Transverse colon (tissue), 4 donors: ENCODE data around the gene SLC35B4.

Experiments used
- CTCF ChIP-seq, 5 experiments: fragments of 200-600 bp in 3 of 5; fragments of 450-650 bp in 2 of 5; sonication (generic) in 3 of 5; IDR thresholded peaks; 1 replicate in 2 of 5; 2 replicates in 3 of 5; pipeline ENCODE4 v1.5.1; 2016 to 2017; ENCODE audit warnings: antibody characterized with exemption in 5 of 5, inconsistent platforms in 3 of 5, mild to moderate bottlenecking in 2 of 5, moderate library complexity in 1 of 5
- EP300 ChIP-seq: sonication (generic); formaldehyde crosslinking; IDR thresholded peaks from one replicate; pipeline ENCODE4 v1.6.1; 2017; ENCODE audit warnings: antibody characterized with exemption, low read depth
- POLR2A ChIP-seq: fragments of 450-650 bp; IDR thresholded peaks from one replicate; pipeline ENCODE4 v1.6.1; 2016; ENCODE audit warnings: antibody characterized with exemption, mild to moderate bottlenecking, moderate library complexity
- POLR2AphosphoS5 ChIP-seq, 3 donors: sonication (generic); formaldehyde crosslinking; IDR thresholded peaks; one replicate each; pipeline ENCODE4 v1.6.1; 2016; ENCODE audit warnings: antibody characterized with exemption in 3 of 3

- TF ChIP-seq CTCF (IDR thresholded peaks at IDR 0.05): no peak
- TF ChIP-seq POLR2AphosphoS5 (IDR thresholded peaks at IDR 0.05): no peak
- TF ChIP-seq POLR2A: no peak
- TF ChIP-seq EP300: no peak
Measured at GRCh38 chr7:134318443-134318842, 1.7 kb upstream of the SLC35B4 start.
